AG09309 (cell line): Measurements from ENCODE around the gene CDH13.

ENCODE experiments used
- DNase-seq: peaks from one replicate; pipeline ENCODE4 v3.0.0-alpha.2; 2010; ENCODE audit warnings: low read depth
- H3K4me3 ChIP-seq: 2 replicates; pipeline ENCODE4 v1.5.1; 2011; ENCODE audit warnings: mild to moderate bottlenecking, low read depth, low read length, moderate library complexity; ENCODE audit not compliant: control insufficient read depth
- CTCF ChIP-seq: IDR thresholded peaks from 2 replicates; pipeline ENCODE4 v1.5.1; 2011; ENCODE audit warnings: mild to moderate bottlenecking, low read depth, low read length, inconsistent platforms; ENCODE audit not compliant: insufficient read depth, control insufficient read depth; ENCODE audit errors: missing control alignments

CDH13 gene

GRCh38 chr16:82864332-82865040, 237.7 kb downstream of the CDH13 start:
- DNase-seq, result no peak
- no peak for TF ChIP-seq CTCF
- H3K4me3 ChIP-seq, result no peak overlapping the region

- H3K4me3 ChIP-seq, result no peak overlapping the region
- DNase-seq, result no peak
- no peak for TF ChIP-seq CTCF
Measured at GRCh38 chr16:82865412-82865811, 238.6 kb downstream of the CDH13 start.

GRCh38 chr16:82867485-82867884, 240.7 kb downstream of the CDH13 start:
- peak; percentile 7 for DNase-seq
- TF ChIP-seq CTCF, result no peak
- H3K4me3 ChIP-seq, result no peak overlapping the region

- DNase-seq, result no peak
- H3K4me3 ChIP-seq, result no peak overlapping the region
- TF ChIP-seq CTCF, result no peak
Measured at GRCh38 chr16:82874271-82874670, 247.5 kb downstream of the CDH13 start.

- no peak for TF ChIP-seq CTCF
- no peak for DNase-seq
- H3K4me3 ChIP-seq, result no peak overlapping the region
Measured at GRCh38 chr16:82874672-82875071, 247.9 kb downstream of the CDH13 start.

- no peak for DNase-seq
- H3K4me3 ChIP-seq, result no peak overlapping the region
- TF ChIP-seq CTCF, result no peak
Measured at GRCh38 chr16:82876951-82877350, 250.2 kb downstream of the CDH13 start.
